ENCODE measurements around the gene CD8B2.
"Not testable (repeated sequence)": the region's sequence is repeated elsewhere in the genome, so short reads cannot be mapped to it uniquely, and the experiment has no call there.

- TF ChIP-seq CTCF, POLR2A (IDR thresholded peaks at IDR 0.05): not testable (repeated sequence)
These were observed 19.1 kb upstream of the CD8B2 start, which contains the start of gene RGPD3 for GRCh38 chr2:106468107-106468506.

Data from tibial nerve (tissue), 3 donors.